H1 (cell line): ENCODE measurements around the gene ARHGDIB. TPM values are rescaled to one million over a fixed set of nuclear protein-coding genes. Genes with fewer than 3 reads are reported as not detected.

Source experiments
- CTCF ChIA-PET: fragments of 300-600 bp; sonication (Branson Sonifier 250); formaldehyde crosslinking; loops from one replicate; lab custom pipeline; 2021; ENCODE audit not compliant: partially characterized antibody; lab: Charles Lee
- POLR2A ChIA-PET: fragments of 300-600 bp; sonication (Branson Sonifier 250); formaldehyde crosslinking; loops from one replicate; lab custom pipeline; 2021; ENCODE audit warnings: inconsistent platforms; ENCODE audit not compliant: partially characterized antibody; lab: Charles Lee
- DNase-seq, 2 experiments: peaks; one replicate each; pipeline versions ENCODE4 v3.0.0 to v3.0.0-alpha.2; 2010 to 2022; ENCODE audit warnings: low spot score in 2 of 2, low read depth in 1 of 2, mixed read lengths in 1 of 2
- FAIRE-seq: peaks from 2 replicates; lab custom pipeline; 2011; peaks lifted over from hg19 to GRCh38; lab: Jason Lieb, UNC
- H2AFZ ChIP-seq: 2 replicates; pipeline ENCODE4 v1.8.1; 2012; ENCODE audit warnings: low read length, inconsistent platforms
- H2AK5ac ChIP-seq: 2 replicates; pipeline ENCODE4 v1.6.1; 2013; ENCODE audit warnings: low read depth, low read length
- H2BK120ac ChIP-seq: replicated peaks from 2 replicates; pipeline ENCODE3; 2013; ENCODE audit warnings: low read depth, low read length, inconsistent platforms
- H2BK12ac ChIP-seq: 2 replicates; pipeline ENCODE4 v1.6.1; 2013; ENCODE audit warnings: low read depth, low read length
- H2BK15ac ChIP-seq: 2 replicates; pipeline ENCODE4 v1.6.1; 2013; ENCODE audit warnings: low read length
- H2BK20ac ChIP-seq: 2 replicates; pipeline ENCODE4 v1.6.1; 2013; ENCODE audit warnings: low read length
- H2BK5ac ChIP-seq: 2 replicates; pipeline ENCODE4 v1.6.1; 2013; ENCODE audit warnings: low read depth, low read length
- H3K14ac ChIP-seq: 2 replicates; pipeline ENCODE4 v1.6.1; 2013; ENCODE audit warnings: inconsistent platforms; ENCODE audit not compliant: insufficient read length
- H3K18ac ChIP-seq: 2 replicates; pipeline ENCODE4 v1.6.1; 2013; ENCODE audit warnings: low read length; ENCODE audit errors: extremely low read depth
- H3K23ac ChIP-seq: 2 replicates; pipeline ENCODE4 v1.6.1; 2013; ENCODE audit warnings: inconsistent platforms; ENCODE audit not compliant: insufficient read length
- H3K23me2 ChIP-seq: 2 replicates; pipeline ENCODE4 v1.6.1; 2013; ENCODE audit warnings: low read depth, low read length
- H3K27ac ChIP-seq: 2 replicates; pipeline ENCODE4 v1.6.1; 2011; ENCODE audit warnings: low read depth, low read length, inconsistent platforms
- H3K27me3 ChIP-seq, 4 experiments: replicated peaks in 1 of 4; 1 replicate in 1 of 4; 2 replicates in 3 of 4; pipeline versions ENCODE4 v1.6.1 to v1.8.1; 2011 to 2013; ENCODE audit warnings: low read length in 3 of 4, mild to moderate bottlenecking in 3 of 4, inconsistent platforms in 2 of 4, mixed read lengths in 2 of 4, moderate library complexity in 1 of 4; ENCODE audit not compliant: control insufficient read depth in 3 of 4, insufficient read depth in 3 of 4; ENCODE audit errors: extremely low read depth in 1 of 4
- H3K36me3 ChIP-seq, 4 experiments: 2 replicates each; pipeline versions ENCODE4 v1.6.1 to v1.8.1; 2011 to 2013; ENCODE audit warnings: mild to moderate bottlenecking in 4 of 4, low read length in 3 of 4, moderate library complexity in 2 of 4, control low read depth in 1 of 4, inconsistent platforms in 1 of 4; ENCODE audit not compliant: insufficient read depth in 4 of 4, control insufficient read depth in 2 of 4
- H3K4ac ChIP-seq: replicated peaks from 2 replicates; pipeline ENCODE3; 2013; ENCODE audit warnings: low read length, low read depth, mixed read lengths, inconsistent platforms; ENCODE audit not compliant: insufficient read length
- H3K4me1 ChIP-seq, 4 experiments: replicated peaks in 1 of 4; 1 replicate in 1 of 4; 2 replicates in 3 of 4; pipeline versions ENCODE4 v1.6.1 to v1.8.1; 2011 to 2013; ENCODE audit warnings: low read length in 3 of 4, inconsistent platforms in 2 of 4, mixed read lengths in 1 of 4; ENCODE audit not compliant: insufficient read depth in 4 of 4, control insufficient read depth in 3 of 4
- H3K4me2 ChIP-seq, 2 experiments: 2 replicates each; pipeline versions ENCODE4 v1.6.1 to v1.8.1; 2011 to 2013; ENCODE audit warnings: low read depth in 2 of 2, low read length in 2 of 2, control low read depth in 1 of 2, inconsistent platforms in 1 of 2, mild to moderate bottlenecking in 1 of 2; ENCODE audit not compliant: insufficient read depth in 1 of 2
- H3K4me3 ChIP-seq, 4 experiments: fragments of 200-600, 300-600 bp in 1 of 4; sonication (generic), shearing (Covaris generic), sonication (Bioruptor Twin) in 1 of 4; 2 replicates each; pipeline versions ENCODE4 v1.5.1 to v1.8.1; 2011 to 2016; ENCODE audit warnings: low read length in 4 of 4, low read depth in 3 of 4, control low read depth in 2 of 4, inconsistent platforms in 2 of 4, mild to moderate bottlenecking in 2 of 4, mixed read lengths in 1 of 4, moderate library complexity in 1 of 4; ENCODE audit not compliant: insufficient read depth in 2 of 4; ENCODE audit errors: extremely low read depth in 1 of 4
- H3K56ac ChIP-seq: replicated peaks from 2 replicates; pipeline ENCODE3; 2013; ENCODE audit warnings: low read depth, mild to moderate bottlenecking, mixed read lengths, low read length, inconsistent platforms; ENCODE audit not compliant: insufficient read length
- H3K79me1 ChIP-seq: 2 replicates; pipeline ENCODE4 v1.6.1; 2013; ENCODE audit warnings: low read depth, low read length, control low read depth
- H3K79me2 ChIP-seq, 2 experiments: 2 replicates each; pipeline versions ENCODE4 v1.6.1 to v1.8.1; 2012 to 2013; ENCODE audit warnings: low read length in 2 of 2, mild to moderate bottlenecking in 2 of 2, inconsistent platforms in 1 of 2; ENCODE audit not compliant: insufficient read depth in 2 of 2, control insufficient read depth in 1 of 2
- H3K9ac ChIP-seq, 4 experiments: replicated peaks in 1 of 4; 1 replicate in 1 of 4; 2 replicates in 3 of 4; pipeline versions ENCODE4 v1.6.1 to v1.8.1; 2011 to 2013; ENCODE audit warnings: low read depth in 3 of 4, low read length in 3 of 4, control low read depth in 2 of 4, mild to moderate bottlenecking in 2 of 4, moderate library complexity in 2 of 4, inconsistent platforms in 1 of 4; ENCODE audit errors: extremely low read depth in 1 of 4
- H3K9me3 ChIP-seq, 2 experiments: 2 replicates each; pipeline versions ENCODE4 v1.6.1 to v1.8.1; 2012 to 2013; ENCODE audit warnings: mild to moderate bottlenecking in 2 of 2, moderate library complexity in 2 of 2, control low read depth in 1 of 2, inconsistent platforms in 1 of 2, low read depth in 1 of 2, low read length in 1 of 2, mixed read lengths in 1 of 2; ENCODE audit not compliant: insufficient read depth in 2 of 2
- H4K20me1 ChIP-seq, 2 experiments: replicated peaks in 1 of 2; 2 replicates each; pipeline versions ENCODE3 to v1.8.1; 2011 to 2013; ENCODE audit warnings: inconsistent platforms in 2 of 2, low read length in 2 of 2, mild to moderate bottlenecking in 1 of 2; ENCODE audit not compliant: insufficient read depth in 2 of 2, control insufficient read depth in 1 of 2
- H4K5ac ChIP-seq: 2 replicates; pipeline ENCODE4 v1.6.1; 2013; ENCODE audit warnings: low read length, low read depth, mixed read lengths, inconsistent platforms; ENCODE audit not compliant: insufficient read length
- H4K8ac ChIP-seq: 2 replicates; pipeline ENCODE4 v1.8.0; 2013; ENCODE audit warnings: mild to moderate bottlenecking, moderate library complexity, low read length, inconsistent platforms; ENCODE audit not compliant: insufficient read depth; ENCODE audit errors: extremely low read depth
- H4K91ac ChIP-seq: replicated peaks from 2 replicates; pipeline ENCODE3; 2013; ENCODE audit warnings: low read length, mixed read lengths, inconsistent platforms; ENCODE audit not compliant: insufficient read length
- ASH2L ChIP-seq: fragments of 200-600, 300-600 bp; sonication (generic); IDR thresholded peaks from one replicate; pipeline ENCODE4 v1.7.1; 2017; ENCODE audit warnings: low read length
- BRCA1 ChIP-seq: IDR thresholded peaks from 2 replicates; pipeline ENCODE4 v1.6.1; 2012; ENCODE audit warnings: low read depth, low read length, improper control_type of control experiment
- CEBPB ChIP-seq: IDR thresholded peaks from 2 replicates; pipeline ENCODE4 v1.6.1; 2012; ENCODE audit warnings: low read depth, low read length
- CHD1 ChIP-seq: IDR thresholded peaks from 2 replicates; pipeline ENCODE4 v1.6.1; 2012; ENCODE audit warnings: low read depth, low read length, improper control_type of control experiment
- CTBP2 ChIP-seq: IDR thresholded peaks from 2 replicates; pipeline ENCODE4 v1.7.0; 2011; ENCODE audit warnings: borderline replicate concordance, mild to moderate bottlenecking, moderate library complexity, mixed read lengths, low read length; ENCODE audit not compliant: insufficient read depth, insufficient read length
- HDAC6 ChIP-seq: IDR thresholded peaks from one replicate; pipeline ENCODE4 v1.7.1; 2012; ENCODE audit warnings: low read depth, mild to moderate bottlenecking, inconsistent platforms, low read length, moderate library complexity
- KDM4A ChIP-seq: IDR thresholded peaks from one replicate; pipeline ENCODE4 v1.7.1; 2012; ENCODE audit warnings: low read depth, mild to moderate bottlenecking, moderate library complexity, low read length, inconsistent platforms; ENCODE audit not compliant: severe bottlenecking
- KDM5A ChIP-seq: fragments of 200-600 bp; IDR thresholded peaks from 2 replicates; pipeline ENCODE4 v1.7.1; 2012; ENCODE audit warnings: mild to moderate bottlenecking, low read length, inconsistent platforms, mixed read lengths
- PHF8 ChIP-seq: fragments of 200-600 bp; sonication (generic); conservative IDR thresholded peaks from 2 replicates; pipeline ENCODE4 v1.7.1; 2012; ENCODE audit warnings: low read depth, mild to moderate bottlenecking, inconsistent platforms, low read length, moderate library complexity
- RFX5 ChIP-seq: IDR thresholded peaks from 2 replicates; pipeline ENCODE4 v1.6.1; 2011; ENCODE audit warnings: low read depth, low read length, improper control_type of control experiment, borderline replicate concordance
- USF2 ChIP-seq: IDR thresholded peaks from 2 replicates; pipeline ENCODE4 v1.6.1; 2011; ENCODE audit warnings: low read length, improper control_type of control experiment
- polyA plus RNA-seq, 7 experiments: library from polyadenylated mRNA; depleted of rRNA in 3 of 7; stranded (reverse) in 5 of 7; unstranded in 2 of 7; fragments of >200 nt in 5 of 7; fragments of 200-250 nt in 2 of 7; gene quantifications; 1 replicate in 5 of 7; 2 replicates in 1 of 7; 4 replicates in 1 of 7; pipeline versions ENCODE4 v1.2.1 to v1.2.3, GENCODE V29; 2011 to 2013; ENCODE audit warnings: missing spikeins in 2 of 7, mixed read lengths in 2 of 7
- total RNA-seq: library from RNA; stranded (reverse); fragmentation: NEBNext Ultra II Directional; extraction: Animal tissue kit (Norgen Biotek cat#: 25700); gene quantifications from 2 replicates; pipeline ENCODE4 v1.2.1, GENCODE V29; 2021

ARHGDIB gene
- total and polyA plus RNA-seq, 2 of the 8 experiments (the other 6 are each of a cell fraction or from before 2014, with no cell fraction given), result 0.82 to 1.3 TPM

DNA sequence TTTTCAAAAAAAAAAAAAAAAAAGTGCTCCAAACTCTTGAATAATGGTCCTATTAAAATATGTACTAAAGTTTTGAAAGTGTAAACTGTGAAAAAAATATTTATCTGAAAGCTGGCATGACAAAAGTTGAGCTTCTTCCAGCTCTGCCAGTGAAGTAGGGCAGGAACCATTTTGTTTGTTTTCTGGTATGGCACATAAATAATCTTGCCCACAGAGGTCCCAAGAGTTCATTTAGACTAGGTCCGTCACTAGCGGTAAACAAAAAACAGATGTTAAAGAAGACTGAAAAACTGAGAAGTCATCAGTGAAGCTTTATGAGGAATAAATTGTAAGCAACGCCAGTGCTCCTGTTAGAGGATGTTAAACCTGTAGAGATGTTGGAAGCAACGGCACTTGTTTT is 30.0 kb downstream of the ARHGDIB start (continued):
- TF ChIP-seq CTBP2, result no peak

GRCh38 chr12:14930299-14930698 is 31.1 kb downstream of the ARHGDIB start:
- H3K4ac ChIP-seq, result no peak overlapping the region
- H4K8ac ChIP-seq, result no peak overlapping the region
- no peak for FAIRE-seq
- no peak overlapping the region for H3K18ac ChIP-seq
- H4K91ac ChIP-seq, result no peak overlapping the region
- no peak overlapping the region for H2BK15ac ChIP-seq
- no peaks in the 10 kb centered on the region for H3K9me3 ChIP-seq
- CTCF ChIA-PET, result interaction anchor here (0.6 to 1.0 kb wide), 2 partner anchors 65 to 127 kb away, joined by 3 read pairs; partner anchors contain the start of genes C12orf60 and WBP11
- no peaks in the 10 kb centered on the region for H4K20me1 ChIP-seq
- no peak overlapping the region for H3K4me3 ChIP-seq
- no peak overlapping the region for H2BK120ac ChIP-seq
- H4K5ac ChIP-seq, result no peak overlapping the region
- H3K27ac ChIP-seq, result no peak overlapping the region
- no peak overlapping the region for H2AFZ ChIP-seq
- no peak overlapping the region for H3K9ac ChIP-seq
- POLR2A ChIA-PET, result no interaction called here
- H3K23ac ChIP-seq, result no peak overlapping the region
- H3K4me2 ChIP-seq, result no peak overlapping the region
- H3K14ac ChIP-seq, result no peak overlapping the region
- no peak overlapping the region for H2BK20ac ChIP-seq
- no peak overlapping the region for H3K56ac ChIP-seq
- H3K4me1 ChIP-seq, result no peaks in the 10 kb centered on the region
- no peak overlapping the region for H2BK5ac ChIP-seq
- H3K23me2 ChIP-seq, result peaks cover 2% of the 10 kb centered on the region; the same call in 1 of the 2 replicates
- no peaks in the 10 kb centered on the region for H3K79me2 ChIP-seq
- H2BK12ac ChIP-seq, result no peak overlapping the region
- H3K79me1 ChIP-seq, result no peaks in the 10 kb centered on the region
- no peak for DNase-seq
- H3K36me3 ChIP-seq, result no peaks in the 10 kb centered on the region
- no peaks in the 10 kb centered on the region for H3K27me3 ChIP-seq
- no peak overlapping the region for H2AK5ac ChIP-seq
- no peak for TF ChIP-seq HDAC6
- no peak for TF ChIP-seq CTBP2
- no peak for TF ChIP-seq RFX5
- TF ChIP-seq KDM5A, result no peak
- no peak for TF ChIP-seq ASH2L
- no peak for TF ChIP-seq CEBPB
- TF ChIP-seq BRCA1, result no peak
- no peak for TF ChIP-seq CHD1
- TF ChIP-seq PHF8, result no peak
- no peak for TF ChIP-seq KDM4A
- TF ChIP-seq USF2, result no peak
